Liver (tissue), 3 donors: Measurements from ENCODE around the gene GLI2.

ENCODE experiments used
- RAD21 ChIP-seq, 2 donors: IDR thresholded peaks; 2 replicates each; pipeline ENCODE4 v1.6.1; 2016; ENCODE audit warnings: antibody characterized with exemption in 2 of 2, mild to moderate bottlenecking in 2 of 2
- TAF1 ChIP-seq: conservative IDR thresholded peaks from 2 replicates; pipeline ENCODE4 v1.6.1; 2016; ENCODE audit warnings: antibody characterized with exemption, mild to moderate bottlenecking
- TF ChIP-seq, protein P1 (sequence below): fragments of 150-350 bp; IDR thresholded peaks from 2 replicates; pipeline ENCODE4 v1.5.1; 2017; ENCODE audit warnings: improper control_type of control experiment, low read depth, low read length; ENCODE audit not compliant: missing input control
- TF ChIP-seq, protein P2 (sequence below): IDR thresholded peaks from 2 replicates; pipeline ENCODE4 v1.6.1; 2016; ENCODE audit warnings: antibody characterized with exemption
- TF ChIP-seq, protein P3 (sequence below): IDR thresholded peaks from 2 replicates; pipeline ENCODE4 v1.6.1; 2016; ENCODE audit warnings: antibody characterized with exemption
- donor health status: healthy.
- donor health status: healthy.

DNA sequence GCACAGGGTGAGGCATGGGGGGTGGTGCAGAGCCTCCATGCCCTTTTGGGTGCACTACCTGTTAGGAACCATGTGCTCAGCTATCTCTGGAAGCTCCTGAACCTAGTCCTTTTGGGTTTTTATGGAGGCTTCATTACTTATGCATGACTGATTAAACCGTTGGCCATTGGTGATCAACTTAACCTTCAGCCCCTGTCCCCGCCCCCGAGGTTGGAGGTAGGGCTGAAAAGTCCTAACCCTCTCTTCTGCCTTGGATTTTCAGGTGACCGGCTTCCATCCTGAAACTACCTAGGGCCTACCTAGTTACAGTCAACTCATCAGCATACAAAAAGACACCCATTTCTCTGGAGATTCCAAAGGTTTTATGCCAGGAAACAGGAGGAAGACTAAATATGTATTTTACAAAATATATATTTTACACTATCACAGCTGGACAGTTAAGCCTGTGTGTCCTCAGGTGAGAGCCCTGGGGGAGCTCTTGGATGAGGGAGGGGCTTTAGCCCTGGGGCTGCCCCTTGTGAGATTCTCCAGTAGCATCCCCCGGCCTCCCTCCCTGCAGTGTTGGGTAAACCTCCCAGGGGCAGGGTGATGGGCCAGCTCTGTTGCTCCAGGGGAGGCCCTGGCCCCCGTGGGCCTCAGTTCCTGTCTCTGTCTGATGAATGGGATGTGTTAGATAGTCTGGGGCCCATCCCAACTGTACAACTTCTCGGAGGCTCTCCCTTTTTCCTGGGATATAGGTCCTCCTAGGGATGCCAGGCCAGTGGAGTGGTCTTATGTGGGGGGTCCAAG, 24.1 kb downstream of the GLI2 start:
- TF ChIP-seq, protein P1, sequence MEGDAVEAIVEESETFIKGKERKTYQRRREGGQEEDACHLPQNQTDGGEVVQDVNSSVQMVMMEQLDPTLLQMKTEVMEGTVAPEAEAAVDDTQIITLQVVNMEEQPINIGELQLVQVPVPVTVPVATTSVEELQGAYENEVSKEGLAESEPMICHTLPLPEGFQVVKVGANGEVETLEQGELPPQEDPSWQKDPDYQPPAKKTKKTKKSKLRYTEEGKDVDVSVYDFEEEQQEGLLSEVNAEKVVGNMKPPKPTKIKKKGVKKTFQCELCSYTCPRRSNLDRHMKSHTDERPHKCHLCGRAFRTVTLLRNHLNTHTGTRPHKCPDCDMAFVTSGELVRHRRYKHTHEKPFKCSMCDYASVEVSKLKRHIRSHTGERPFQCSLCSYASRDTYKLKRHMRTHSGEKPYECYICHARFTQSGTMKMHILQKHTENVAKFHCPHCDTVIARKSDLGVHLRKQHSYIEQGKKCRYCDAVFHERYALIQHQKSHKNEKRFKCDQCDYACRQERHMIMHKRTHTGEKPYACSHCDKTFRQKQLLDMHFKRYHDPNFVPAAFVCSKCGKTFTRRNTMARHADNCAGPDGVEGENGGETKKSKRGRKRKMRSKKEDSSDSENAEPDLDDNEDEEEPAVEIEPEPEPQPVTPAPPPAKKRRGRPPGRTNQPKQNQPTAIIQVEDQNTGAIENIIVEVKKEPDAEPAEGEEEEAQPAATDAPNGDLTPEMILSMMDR = no peak
- TF ChIP-seq, protein P2, sequence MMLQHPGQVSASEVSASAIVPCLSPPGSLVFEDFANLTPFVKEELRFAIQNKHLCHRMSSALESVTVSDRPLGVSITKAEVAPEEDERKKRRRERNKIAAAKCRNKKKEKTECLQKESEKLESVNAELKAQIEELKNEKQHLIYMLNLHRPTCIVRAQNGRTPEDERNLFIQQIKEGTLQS = no peak
- TF ChIP-seq, protein P3, sequence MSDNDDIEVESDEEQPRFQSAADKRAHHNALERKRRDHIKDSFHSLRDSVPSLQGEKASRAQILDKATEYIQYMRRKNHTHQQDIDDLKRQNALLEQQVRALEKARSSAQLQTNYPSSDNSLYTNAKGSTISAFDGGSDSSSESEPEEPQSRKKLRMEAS = no peak
- TF ChIP-seq TAF1 (no peak), RAD21 (IDR thresholded peaks at IDR 0.05) (no peak)
